GM18907 (cell line): Measurements from ENCODE around the gene ATF7.
"Not testable (repeated sequence)": the region's sequence is repeated elsewhere in the genome, so short reads cannot be mapped to it uniquely, and the experiment has no call there.

Experiments used
- ATAC-seq: cut with Tn5 transposase; IDR thresholded peaks from one replicate; pipeline ENCODE4 v1.9.1; 2021; ENCODE audit warnings: mild to moderate bottlenecking, moderate library complexity; ENCODE audit not compliant: unreplicated experiment

Gene ATF7

DNA sequence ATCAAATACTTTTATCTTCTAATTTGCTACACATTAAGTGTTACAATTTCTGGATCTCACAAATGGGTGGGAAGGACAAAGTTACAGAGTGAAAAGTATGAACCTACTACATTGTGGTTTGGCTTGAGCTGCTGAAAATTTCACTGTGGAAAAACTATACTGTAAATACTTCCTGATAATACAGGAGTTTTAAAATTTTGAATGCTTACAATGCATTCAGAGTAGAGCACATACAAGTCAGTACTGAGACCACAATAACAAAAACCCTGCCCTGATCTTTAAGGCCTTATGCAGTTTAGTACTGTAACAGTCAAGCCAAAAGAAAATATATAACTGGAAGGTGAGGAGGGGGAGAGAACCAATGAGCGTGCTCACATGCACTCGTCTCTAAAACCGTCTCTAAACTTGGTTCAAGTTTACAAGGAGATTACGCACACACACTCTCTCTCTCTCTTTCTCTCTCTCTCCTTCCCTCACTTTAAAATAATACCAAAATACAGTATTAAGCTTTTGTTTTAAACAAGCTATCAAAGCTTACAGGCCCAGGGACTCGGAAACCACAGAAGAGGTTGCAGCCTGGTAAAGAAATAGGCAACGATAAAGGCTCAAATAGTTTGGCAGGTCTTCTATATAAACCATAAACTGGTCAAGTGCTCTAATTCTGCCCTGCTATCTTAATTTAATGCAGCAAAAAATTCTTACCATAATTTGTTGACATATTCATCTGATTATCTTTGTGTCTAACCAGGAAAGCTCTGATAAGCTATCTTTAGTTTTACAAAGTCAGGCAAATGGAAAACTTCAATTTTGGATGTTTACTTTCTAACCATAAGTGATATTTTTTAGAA is 58.0 kb downstream of the ATF7 start:
- no peak for ATAC-seq

DNA sequence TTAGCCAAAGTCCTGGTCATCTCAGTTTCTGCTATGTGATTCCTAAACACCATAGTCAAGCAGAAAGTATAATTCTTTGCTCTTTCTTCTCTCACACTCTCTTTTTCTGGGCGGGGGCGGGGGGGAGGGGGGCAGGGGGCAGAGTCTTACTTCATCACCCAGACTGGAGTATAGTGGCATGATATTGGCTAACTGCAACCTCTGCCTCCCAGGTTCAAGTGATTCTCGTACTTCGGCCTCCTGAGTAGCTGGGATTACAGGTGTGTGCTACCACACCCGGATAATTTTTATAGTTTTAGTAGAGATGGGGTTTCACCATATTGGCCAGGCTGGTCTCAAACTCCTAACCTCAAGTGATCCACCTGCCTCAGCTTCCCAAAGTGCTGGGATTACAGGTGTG is 60.8 kb downstream of the ATF7 start:
- ATAC-seq = not testable (repeated sequence)

DNA sequence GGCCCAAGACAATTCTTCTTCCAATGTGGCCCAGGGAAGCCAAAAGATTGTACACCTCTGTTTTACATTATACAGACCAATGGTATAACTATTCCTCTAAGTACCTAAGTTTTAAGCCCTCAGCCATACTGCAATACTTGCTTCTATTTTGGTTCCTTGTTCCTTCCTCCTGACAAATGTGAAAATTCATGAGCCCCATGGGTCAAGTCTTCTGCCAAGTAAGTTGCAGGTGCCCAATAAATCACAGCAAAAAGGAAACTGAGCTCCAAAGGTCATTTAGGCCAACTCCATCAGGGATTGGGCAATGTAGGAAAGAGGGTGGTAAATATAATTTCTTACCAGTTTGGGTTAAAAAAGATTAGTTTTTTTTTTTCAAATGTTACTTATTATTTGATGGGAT is 61.2 kb downstream of the ATF7 start:
- ATAC-seq = no peak

DNA sequence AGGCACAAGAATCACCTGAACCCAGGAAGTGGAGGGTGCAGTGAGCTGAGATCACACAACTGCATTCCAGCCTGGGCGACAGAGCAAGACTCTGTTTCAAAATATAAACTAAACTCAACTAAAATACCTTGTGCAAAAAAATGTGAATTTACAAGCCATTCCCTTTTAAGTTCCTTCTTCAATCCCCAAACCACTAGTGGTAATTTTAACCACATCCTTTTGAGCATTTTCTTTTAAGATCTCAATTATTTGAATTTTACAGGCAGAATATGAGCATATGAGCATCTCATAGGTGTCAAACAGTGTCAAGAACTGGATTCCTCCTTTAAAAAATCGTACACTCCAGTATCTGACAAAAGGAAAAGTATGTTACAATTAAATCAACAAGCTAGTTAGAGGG is 61.9 kb downstream of the ATF7 start:
- ATAC-seq = no peak

DNA sequence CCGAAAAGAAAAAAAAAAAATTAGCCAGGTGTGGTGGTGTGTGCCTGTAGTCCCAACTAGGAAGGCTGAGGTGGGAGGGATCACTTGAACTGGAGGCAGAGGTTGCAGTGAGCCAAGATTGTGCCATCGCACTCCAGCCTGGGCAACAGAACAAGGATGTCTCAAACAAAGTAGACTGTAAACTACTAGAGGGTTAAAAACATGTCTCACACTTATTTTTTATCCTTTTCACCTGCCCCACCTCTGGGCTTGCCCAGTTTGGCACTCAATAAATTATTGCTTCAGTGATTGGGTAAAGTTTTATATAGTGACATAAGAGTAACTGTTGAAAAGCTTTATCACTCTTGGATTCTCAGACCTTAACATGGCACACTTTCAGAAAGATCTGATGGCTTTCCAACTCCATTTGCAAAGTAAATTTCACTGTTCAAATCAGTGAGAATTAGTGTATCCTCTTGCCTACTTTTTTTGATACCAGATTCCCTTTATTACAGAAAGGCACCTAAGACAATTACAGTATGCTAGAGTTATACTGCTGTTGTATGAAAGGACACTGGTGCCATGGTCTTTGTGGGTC is 62.6 kb downstream of the ATF7 start:
- ATAC-seq = no peak

DNA sequence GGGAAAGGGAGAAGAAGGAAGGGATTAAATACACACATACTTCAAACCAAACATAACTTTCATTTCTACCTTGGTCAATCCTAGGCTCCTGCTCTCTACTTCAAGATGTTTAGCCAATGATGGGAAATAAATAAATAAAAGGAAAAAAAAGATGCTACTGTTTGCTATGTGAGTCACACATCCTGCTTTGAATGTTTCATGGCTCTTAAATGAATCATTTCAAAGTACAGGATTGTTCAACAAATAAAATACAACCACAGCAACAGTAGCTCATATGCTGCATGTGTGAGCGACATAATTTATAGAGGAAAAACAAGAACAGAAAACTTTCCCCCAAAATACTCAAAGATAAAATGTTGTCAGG is 64.6 kb downstream of the ATF7 start:
- no peak for ATAC-seq

DNA sequence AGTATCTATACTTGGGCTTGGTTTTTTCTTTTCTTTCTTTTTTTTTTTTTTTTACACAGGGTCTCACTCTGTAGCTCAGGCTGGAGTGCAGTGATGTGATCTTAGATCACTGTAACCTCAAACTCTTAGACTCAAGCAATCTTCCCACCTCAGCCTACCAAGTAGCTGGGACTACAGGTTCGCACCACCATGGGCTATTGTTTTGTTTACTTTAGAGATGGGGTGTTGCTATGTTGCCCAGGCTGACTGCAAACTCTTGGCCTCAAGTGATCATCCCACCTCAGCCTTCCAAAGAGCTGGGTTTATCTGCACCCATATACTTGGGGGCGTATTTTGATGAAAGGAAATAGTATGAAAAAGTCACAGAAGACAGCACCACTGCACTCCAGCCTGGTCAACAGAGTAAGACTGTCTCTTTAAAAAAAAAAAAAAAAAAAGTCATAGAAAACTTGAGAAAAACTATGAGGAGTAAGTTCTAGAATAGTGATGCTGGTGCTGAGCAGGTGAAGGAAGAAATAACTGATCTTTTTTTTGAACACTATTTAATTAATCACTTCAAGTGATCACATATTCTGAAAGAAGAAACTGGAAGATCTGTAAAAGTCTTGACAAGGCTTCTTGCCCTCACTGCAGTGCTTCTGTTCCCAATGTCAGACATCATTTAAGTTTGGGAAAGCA is 65.1 kb downstream of the ATF7 start:
- ATAC-seq = no peak

DNA sequence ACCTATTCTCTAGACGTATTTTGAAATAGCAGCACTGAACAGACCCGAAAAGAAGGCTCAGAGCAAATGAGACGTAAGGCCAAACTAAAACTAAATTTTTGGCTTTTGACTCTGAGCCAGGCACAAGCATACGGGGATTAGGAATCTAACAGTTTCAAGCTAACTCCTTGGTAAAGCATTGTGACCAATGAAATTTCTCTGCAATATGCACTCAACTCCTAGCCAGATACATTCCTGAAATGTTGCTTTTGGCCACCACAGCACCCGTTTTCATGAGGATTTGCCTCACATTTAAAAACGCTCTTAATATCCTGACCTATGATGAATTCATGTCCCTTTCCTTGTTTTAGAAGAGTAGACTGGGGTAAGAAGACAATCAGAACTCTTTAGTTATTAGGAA is 65.8 kb downstream of the ATF7 start:
- ATAC-seq = no peak

DNA sequence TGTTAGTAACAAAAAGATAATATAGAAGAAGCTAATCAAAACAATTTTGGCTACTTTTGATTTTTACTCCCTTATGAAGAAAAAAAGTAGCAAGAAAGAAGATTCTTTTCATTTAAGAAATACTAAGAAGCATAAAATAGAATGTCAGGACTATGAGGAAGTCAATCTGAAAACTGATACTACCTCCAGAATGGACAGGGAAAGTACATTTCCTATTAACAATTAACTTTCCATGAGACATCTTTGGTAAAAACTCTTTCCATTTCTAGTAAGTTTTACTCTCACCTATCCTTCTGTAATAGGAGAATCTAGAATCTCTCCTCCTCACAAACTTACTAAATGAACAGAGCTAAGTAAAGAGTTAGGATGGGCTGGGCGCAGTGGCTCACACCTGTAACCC is 67.6 kb downstream of the ATF7 start:
- peak; percentile 60 for ATAC-seq

DNA sequence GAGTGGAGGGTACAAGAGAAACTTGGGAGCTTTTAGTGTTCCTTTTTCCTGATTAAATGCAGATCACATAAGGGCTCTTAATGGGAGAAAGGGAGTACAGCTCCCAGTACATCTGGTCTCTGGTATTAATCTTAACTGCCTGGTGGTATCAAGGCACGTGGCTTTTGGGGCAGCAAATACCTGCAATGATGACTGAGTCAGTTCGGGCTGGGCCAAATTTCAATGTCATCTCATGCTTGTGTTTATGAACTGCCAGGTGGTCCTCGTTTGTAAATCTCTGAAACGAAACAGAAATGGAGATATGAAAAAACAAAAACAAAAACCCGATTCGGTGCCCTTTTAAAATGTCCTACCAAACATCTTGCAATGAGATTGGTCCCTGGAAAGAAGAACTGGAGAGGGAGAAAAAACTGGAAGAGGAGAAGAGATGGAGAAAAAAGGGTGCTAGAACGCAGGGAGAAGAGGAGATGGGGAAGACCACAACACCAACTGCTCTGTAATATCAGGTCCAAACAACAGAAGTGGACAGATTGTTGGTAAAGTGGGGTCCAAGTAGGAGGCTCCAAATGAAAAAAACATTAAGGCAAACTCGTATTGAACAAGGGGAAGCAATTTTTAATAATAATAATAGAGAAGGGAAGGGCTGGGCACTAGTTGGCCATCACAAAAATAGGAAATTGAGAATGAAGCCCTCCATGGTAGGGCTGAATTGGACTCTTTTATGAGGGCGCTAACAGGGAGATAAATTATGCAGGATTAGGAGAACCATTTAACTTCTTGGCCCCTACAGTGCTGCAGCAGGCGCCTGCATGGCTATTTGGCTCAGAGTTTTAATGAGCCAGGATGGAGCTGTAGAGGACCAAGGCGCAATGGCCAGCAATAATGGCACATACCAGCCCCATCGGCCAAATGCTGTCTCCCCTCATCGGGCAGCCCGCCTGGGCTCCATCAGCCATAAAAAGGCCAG is 73.5 kb downstream of the ATF7 start:
- ATAC-seq = no peak

DNA sequence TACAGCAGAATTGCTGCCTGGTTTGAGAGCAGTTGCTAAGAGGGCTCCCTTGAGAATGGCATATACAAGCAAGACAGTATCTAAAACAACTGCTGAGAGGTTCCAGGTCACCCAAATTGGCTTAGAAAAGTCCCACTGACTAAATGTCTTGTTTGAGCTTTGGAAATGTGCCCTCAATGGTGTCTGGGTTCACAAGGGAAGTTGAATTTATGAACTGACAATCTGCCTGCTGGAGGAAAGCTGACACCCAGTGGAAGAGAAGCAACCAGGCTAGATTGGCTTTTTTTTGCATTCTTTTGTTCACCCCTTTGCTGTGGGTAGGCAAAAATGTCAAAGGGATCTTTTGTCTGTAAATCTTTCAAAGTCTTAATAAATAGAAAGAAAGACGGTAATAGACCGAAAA is 74.3 kb downstream of the ATF7 start:
- ATAC-seq = no peak

DNA sequence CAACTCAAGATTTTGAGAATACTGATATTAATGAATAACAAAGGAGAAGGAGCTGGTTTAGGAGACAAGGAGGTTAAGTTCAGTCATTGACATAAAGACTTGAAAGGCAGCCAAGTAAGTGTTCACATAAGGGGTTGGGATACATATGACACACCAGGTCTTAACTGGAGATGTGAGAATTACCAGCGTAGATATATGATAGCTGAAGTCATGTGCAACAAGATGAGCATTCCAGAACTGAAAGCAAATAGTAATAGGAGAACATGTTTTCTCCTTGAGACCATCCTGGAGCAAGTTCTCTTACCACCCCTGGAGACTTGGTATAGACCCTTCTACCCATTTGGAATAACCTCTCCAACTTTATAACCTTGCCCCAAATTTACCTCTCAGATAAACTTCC is 75.6 kb downstream of the ATF7 start:
- no peak for ATAC-seq

DNA sequence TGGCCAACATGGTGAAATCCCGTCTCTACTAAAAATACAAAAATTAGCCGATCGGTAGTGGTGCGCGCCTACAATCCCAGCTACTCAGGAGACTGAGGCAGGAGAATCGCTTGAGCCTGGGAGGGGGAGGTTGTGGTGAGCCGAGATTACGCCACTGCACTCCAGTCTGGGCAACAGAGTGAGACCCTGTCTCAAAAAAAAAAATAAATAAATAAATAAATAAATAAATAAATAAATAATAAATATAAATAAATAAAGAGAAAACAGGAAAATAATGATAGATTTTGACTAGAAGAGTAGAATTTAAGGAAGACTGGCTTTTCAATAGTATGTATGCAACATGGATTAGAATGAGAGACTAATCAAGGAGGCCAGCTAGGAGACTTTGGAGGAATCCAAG is 76.1 kb downstream of the ATF7 start:
- ATAC-seq = not testable (repeated sequence)

DNA sequence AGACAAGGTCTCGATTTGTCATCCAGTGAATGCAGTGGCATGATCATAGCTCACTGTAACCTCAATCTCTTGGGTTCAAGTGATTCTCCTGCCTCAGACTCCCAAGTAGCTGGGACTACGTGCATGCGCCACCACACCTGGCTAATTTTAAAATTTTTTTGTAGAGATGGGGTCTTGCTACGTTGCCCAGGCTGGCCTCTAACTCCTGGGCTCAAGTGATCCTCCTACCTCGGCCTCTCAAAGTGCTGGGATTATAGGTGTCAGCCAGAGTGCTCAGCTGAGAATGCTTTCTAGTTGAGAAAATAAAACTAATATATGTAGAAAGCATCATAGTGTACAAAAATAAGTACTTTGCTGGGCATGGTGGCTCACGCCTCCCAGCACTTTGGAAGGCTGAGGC is 77.8 kb downstream of the ATF7 start:
- ATAC-seq = not testable (repeated sequence)

DNA sequence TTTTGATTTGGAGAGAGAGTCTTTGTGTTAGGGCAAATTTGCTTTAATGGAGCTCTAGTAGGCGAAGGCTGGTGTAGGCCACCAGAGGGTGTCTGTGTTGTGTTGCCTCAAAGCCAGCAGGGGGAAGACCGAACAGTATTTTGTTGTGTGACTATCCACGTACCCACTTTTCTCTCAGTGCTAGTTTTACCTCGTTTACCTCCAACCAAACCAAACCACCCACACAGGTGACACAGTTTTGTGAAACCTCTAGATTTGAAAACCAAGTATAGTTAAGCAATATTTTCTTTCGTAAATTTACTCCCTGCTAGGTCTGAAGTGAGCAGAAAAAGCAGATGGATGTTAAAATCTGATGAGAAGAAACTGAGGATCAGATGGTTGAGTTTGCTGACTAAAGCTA is 82.6 kb downstream of the ATF7 start:
- no peak for ATAC-seq

DNA sequence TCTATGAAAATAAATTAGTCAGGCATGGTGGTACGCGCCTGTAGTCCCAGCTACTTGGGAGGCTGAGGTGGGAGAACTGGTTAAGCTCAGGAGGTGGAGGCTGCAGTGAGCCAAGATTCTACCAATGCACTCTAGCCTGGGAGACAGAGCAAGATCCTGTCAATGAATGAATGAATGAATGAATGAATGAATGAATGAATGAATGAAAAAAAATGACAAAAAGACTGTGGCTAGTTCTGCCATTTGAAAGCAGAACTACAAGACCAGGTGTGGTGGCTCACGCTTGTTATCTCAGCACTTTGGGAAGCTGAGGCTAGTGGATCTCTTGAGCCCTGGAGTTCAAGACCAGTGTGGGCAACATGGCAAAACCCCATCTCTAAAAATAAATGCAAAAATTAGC is 86.7 kb downstream of the ATF7 start:
- no peak for ATAC-seq

DNA sequence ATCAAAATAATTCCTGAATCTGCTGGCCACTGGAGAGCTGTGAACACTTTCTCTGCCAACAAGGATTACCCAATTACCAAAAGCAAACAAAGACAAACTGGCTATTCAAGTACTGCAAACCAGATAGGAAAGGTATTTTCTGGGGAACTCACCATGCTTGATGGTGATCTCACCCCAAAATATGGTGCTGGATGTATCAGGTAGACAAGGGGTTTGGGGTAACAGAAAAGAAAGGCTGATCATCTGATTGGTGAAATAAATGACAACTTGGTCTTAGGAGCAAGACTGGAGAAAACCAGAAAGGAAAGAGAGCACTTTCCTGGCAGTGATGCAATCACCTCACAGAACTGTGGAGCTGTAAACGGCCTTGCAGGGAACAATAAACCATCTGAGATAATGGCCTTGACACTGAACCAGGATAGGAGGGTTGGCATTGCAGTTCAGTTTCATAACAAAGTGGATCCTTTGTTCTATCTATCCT is 87.9 kb downstream of the ATF7 start:
- ATAC-seq = no peak

DNA sequence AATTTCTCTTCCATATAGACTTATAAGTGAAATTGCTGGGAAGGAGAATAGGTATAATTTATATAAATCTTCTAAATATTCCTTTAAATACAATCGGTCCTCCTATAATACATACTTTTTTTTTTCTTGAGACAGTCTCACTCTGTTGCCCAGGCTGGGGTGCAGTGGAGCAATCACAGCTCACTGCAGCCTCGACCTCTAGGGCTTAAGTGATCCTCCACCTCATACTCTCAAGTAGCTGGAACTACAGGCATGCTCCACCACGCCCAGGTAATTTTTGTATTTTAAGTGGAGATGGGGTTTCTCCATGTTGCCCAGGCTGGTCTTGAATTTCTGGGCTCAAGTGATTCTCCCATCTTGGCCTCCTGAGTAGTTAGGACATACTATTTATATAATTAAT is 89.2 kb downstream of the ATF7 start:
- ATAC-seq = no peak

DNA sequence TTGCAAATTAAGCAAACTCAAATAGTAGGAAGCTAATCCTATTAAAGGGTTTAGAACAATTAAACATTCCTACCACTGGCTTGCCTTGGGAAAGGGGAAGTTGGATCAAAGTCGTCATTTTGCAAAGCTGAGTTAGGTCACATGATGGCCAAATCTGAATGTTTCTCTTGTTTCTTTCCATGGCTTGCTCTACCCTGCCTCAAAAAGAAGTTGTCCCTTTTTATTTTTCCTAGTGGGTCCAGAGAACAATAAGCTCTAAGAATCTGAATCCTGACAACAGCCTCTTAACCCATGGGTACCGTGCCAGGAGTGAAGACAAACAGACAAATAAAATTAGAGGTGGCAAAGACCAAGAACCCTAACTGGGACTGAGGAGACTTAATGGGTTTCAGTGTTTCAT is 92.7 kb downstream of the ATF7 start:
- ATAC-seq = no peak

DNA sequence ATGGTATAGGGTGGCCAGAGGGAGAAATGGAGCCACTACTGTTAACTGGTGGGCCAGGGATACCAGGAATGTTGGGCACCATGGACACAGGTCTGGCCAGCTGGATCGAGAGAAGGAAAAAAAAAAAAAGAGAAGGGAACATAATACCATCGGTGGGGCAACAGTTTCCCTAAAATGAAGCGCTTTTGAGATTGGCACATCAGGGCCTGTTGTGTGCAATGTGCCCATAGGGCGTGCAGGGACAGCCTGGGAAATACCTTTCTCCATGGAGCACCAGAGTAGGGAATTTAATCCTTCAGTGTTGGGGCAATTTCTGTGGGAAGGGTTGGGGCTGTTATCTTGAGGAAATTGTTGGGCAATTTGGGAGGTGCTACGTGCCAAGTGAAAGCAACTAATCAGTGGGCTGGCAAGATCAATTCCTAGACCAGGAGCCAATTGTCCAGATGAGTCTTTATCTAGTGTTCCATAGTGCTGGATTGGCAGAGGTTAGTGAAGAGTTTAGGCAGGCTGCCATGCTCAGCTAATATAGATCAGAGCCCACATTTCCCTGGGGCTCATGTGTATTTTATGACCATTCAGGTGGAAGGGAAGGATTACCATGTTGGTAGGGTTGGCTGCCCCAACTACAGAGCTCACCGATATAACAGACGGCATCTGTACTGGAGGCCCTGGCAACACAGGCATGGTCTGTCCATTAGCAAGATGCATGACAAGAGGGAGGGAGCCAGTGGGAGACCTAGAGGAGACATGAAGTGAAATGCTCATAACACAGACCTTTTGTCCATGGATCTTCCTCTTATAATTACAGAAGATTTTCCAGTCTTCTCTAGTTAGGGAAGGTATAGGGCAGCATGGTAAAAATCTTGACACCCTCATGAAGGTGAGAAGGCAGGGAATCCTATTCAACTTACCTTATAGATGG is 93.4 kb downstream of the ATF7 start:
- no peak for ATAC-seq
